HepG2 (cell line): ENCODE measurements around the gene MAPK6. TPM values are rescaled to one million over a fixed set of nuclear protein-coding genes. Genes with fewer than 3 reads are reported as not detected.

Experiments
- AKNA ChIP-seq: sonication (generic); formaldehyde crosslinking; IDR thresholded peaks from 2 replicates; pipeline ENCODE4 v1.4.0; 2020; ENCODE audit warnings: missing genetic modification reagents, borderline replicate concordance
- DMAP1 ChIP-seq: IDR thresholded peaks from 2 replicates; pipeline ENCODE4 v1.6.1; 2016
- GTF2F1 ChIP-seq: fragments of 150-350 bp; IDR thresholded peaks from 2 replicates; pipeline ENCODE4 v1.6.1; 2014; ENCODE audit warnings: low read length
- HDAC2 ChIP-seq: sonication (generic); formaldehyde crosslinking; IDR thresholded peaks from 2 replicates; pipeline ENCODE4 v1.4.0; 2020; ENCODE audit warnings: missing genetic modification reagents
- HIVEP1 ChIP-seq: sonication (generic); formaldehyde crosslinking; IDR thresholded peaks from 2 replicates; pipeline ENCODE4 v1.4.0; 2020; ENCODE audit warnings: mild to moderate bottlenecking, missing genetic modification reagents
- IKZF4 ChIP-seq: sonication (generic); formaldehyde crosslinking; IDR thresholded peaks from 2 replicates; pipeline ENCODE4 v1.5.1; 2020; ENCODE audit warnings: borderline replicate concordance, mild to moderate bottlenecking, low read depth, missing genetic modification reagents; ENCODE audit errors: not compliant biosample characterization
- KLF12 ChIP-seq: sonication (generic); formaldehyde crosslinking; IDR thresholded peaks from 2 replicates; pipeline ENCODE4 v1.4.0; 2020; ENCODE audit warnings: missing genetic modification reagents, borderline replicate concordance
- MEIS2 ChIP-seq: sonication (generic); formaldehyde crosslinking; IDR thresholded peaks from 2 replicates; pipeline ENCODE4 v1.9.0; 2021; ENCODE audit warnings: mild to moderate bottlenecking, missing genetic modification reagents
- NFATC3 ChIP-seq: sonication (generic); formaldehyde crosslinking; IDR thresholded peaks from 2 replicates; pipeline ENCODE4 v1.5.1; 2020; ENCODE audit warnings: mild to moderate bottlenecking, missing genetic modification reagents
- NFRKB ChIP-seq: fragments of 450-650 bp; IDR thresholded peaks from 2 replicates; pipeline ENCODE4 v1.6.1; 2017
- NR2C2 ChIP-seq: sonication (generic); formaldehyde crosslinking; IDR thresholded peaks from 2 replicates; pipeline ENCODE4 v1.4.0; 2020; ENCODE audit warnings: missing genetic modification reagents, mild to moderate bottlenecking, moderate library complexity, borderline replicate concordance
- PHF20 ChIP-seq: sonication (generic); formaldehyde crosslinking; IDR thresholded peaks from 2 replicates; pipeline ENCODE4 v1.5.0; 2020; ENCODE audit warnings: mild to moderate bottlenecking, missing genetic modification reagents
- RARA ChIP-seq: IDR thresholded peaks from 2 replicates; pipeline ENCODE4 v1.6.1; 2016; ENCODE audit warnings: missing genetic modification reagents, missing compliant biosample characterization
- RFX1 ChIP-seq: fragments of 450-650 bp; IDR thresholded peaks from 2 replicates; pipeline ENCODE4 v1.6.1; 2017
- SRY ChIP-seq: sonication (generic); formaldehyde crosslinking; IDR thresholded peaks from 2 replicates; pipeline ENCODE4 v1.8.0; 2022; ENCODE audit warnings: mild to moderate bottlenecking, missing genetic modification reagents
- TBX3 ChIP-seq: fragments of 450-650 bp; IDR thresholded peaks from 2 replicates; pipeline ENCODE4 v1.6.1; 2017; ENCODE audit warnings: antibody characterized with exemption, mild to moderate bottlenecking, inconsistent platforms, borderline replicate concordance
- WIZ ChIP-seq: sonication (generic); formaldehyde crosslinking; IDR thresholded peaks from 2 replicates; pipeline ENCODE4 v1.5.1; 2020; ENCODE audit warnings: mild to moderate bottlenecking, missing genetic modification reagents
- ZBTB4 ChIP-seq: sonication (generic); formaldehyde crosslinking; IDR thresholded peaks from 2 replicates; pipeline ENCODE4 v1.4.0; 2020; ENCODE audit warnings: missing genetic modification reagents, mild to moderate bottlenecking, borderline replicate concordance
- ZNF20 ChIP-seq: sonication (generic); formaldehyde crosslinking; IDR thresholded peaks from 2 replicates; pipeline ENCODE4 v1.4.0; 2020; ENCODE audit warnings: mild to moderate bottlenecking, moderate library complexity, missing genetic modification reagents
- ZNF383 ChIP-seq: sonication (generic); formaldehyde crosslinking; IDR thresholded peaks from 2 replicates; pipeline ENCODE4 v1.4.0; 2020; ENCODE audit warnings: missing genetic modification reagents, mild to moderate bottlenecking, borderline replicate concordance
- ZNF484 ChIP-seq: sonication (generic); formaldehyde crosslinking; IDR thresholded peaks from 2 replicates; pipeline ENCODE4 v1.5.1; 2020; ENCODE audit warnings: mild to moderate bottlenecking, low read depth, missing genetic modification reagents, borderline replicate concordance
- ZNF7 ChIP-seq: IDR thresholded peaks from 2 replicates; pipeline ENCODE4 v1.6.1; 2016; ENCODE audit warnings: missing biosample characterization, missing genetic modification reagents
- ZNF850 ChIP-seq: sonication (generic); formaldehyde crosslinking; conservative IDR thresholded peaks from 2 replicates; pipeline ENCODE4 v1.9.0; 2021; ENCODE audit warnings: mild to moderate bottlenecking, missing genetic modification reagents
- polyA plus RNA-seq, 8 experiments: library from polyadenylated mRNA; depleted of rRNA in 3 of 8; stranded (reverse) in 7 of 8; unstranded in 1 of 8; fragments of >200 nt; fragmentation: Illumina TruSeq in 4 of 8; extraction: Trizol in 4 of 8; gene quantifications; 2 replicates each; pipeline versions ENCODE4 v1.2.1 to v1.2.3, GENCODE V29; 2011 to 2016; ENCODE audit warnings: low read depth in 4 of 8, missing spikeins in 1 of 8, mixed read lengths in 1 of 8; ENCODE audit not compliant: insufficient read depth in 1 of 8
- total RNA-seq, 5 experiments: library from RNA; depleted of rRNA; stranded (reverse); fragments of >200 nt; fragmentation: Illumina TruSeq; extraction: Trizol; gene quantifications; 2 replicates each; pipeline ENCODE4 v1.2.3, GENCODE V29; 2016; ENCODE audit warnings: low read depth in 1 of 5

The MAPK6 gene
- total and polyA plus RNA-seq, 2 of the 13 experiments (the other 11 are each of a cell fraction or from before 2014, with no cell fraction given) = 89.5 to 99.7 TPM

- TF ChIP-seq ZBTB4 (CRISPR knock-in tag) (peak; percentile 62; the same call in 1 of the 2 replicates), KLF12 (CRISPR knock-in tag) (peak; percentile 43; the same call in 1 of the 2 replicates), HDAC2 (CRISPR knock-in tag) (peak; percentile 14; the same call in 1 of the 2 replicates), NR2C2 (CRISPR knock-in tag) (peak; percentile 82), ZNF7 (CRISPR knock-in tag) (0 out of 2 replicates have a peak, but pooled peaks have one; percentile 18), MEIS2 (CRISPR knock-in tag) (peak; percentile 81), WIZ (CRISPR knock-in tag) (no peak), ZNF484 (no peak), IKZF4 (CRISPR knock-in tag) (peak; percentile 90), ZNF20 (no peak), NFATC3 (peak; percentile 42; the same call in 1 of the 2 replicates), GTF2F1 (no peak), SRY (CRISPR knock-in tag) (0 out of 2 replicates have a peak, but pooled peaks have one; percentile 26), TBX3 (0 out of 2 replicates have a peak, but pooled peaks have one; percentile 9), ZNF850 (CRISPR knock-in tag) (0 out of 2 replicates have a peak, but pooled peaks have one; percentile 13), HIVEP1 (peak; percentile 91), RARA (CRISPR knock-in tag) (peak; percentile 37; the same call in 1 of the 2 replicates), AKNA (CRISPR knock-in tag) (peak; percentile 77; the same call in 1 of the 2 replicates), PHF20 (CRISPR knock-in tag) (peak; percentile 73), NFRKB (no peak), ZNF383 (CRISPR knock-in tag) (peak; percentile 73; the same call in 1 of the 2 replicates), DMAP1 (CRISPR knock-in tag) (peak; percentile 82), RFX1 (no peak)
These were observed 47.5 kb upstream of the MAPK6 start, which contains the start of gene LEO1 (continued) for GRCh38 chr15:51971375-51972133.
